OCI-LY7 (cell line): Measurements from ENCODE around the gene RSAD1. TPM values are rescaled to one million over a fixed set of nuclear protein-coding genes. Genes with fewer than 3 reads are reported as not detected.

Source experiments
- Bru-seq: library from RNA; stranded (reverse); fragments of 400-500 nt; gene quantifications from one replicate; lab custom pipeline; 2021; lab: Mats Ljungman, UMichigan
- BruChase-seq, 2 experiments: library from RNA; stranded (reverse); fragments of 400-500 nt; gene quantifications; one replicate each; lab custom pipeline; 2021; lab: Mats Ljungman, UMichigan
- BruUV-seq: library from RNA; stranded (reverse); fragments of 400-500 nt; replicated peaks from 2 replicates; lab custom pipeline; 2021; lab: Mats Ljungman, UMichigan
- CTCF ChIA-PET: fragments of 300-600 bp; sonication (Branson Sonifier 250); formaldehyde crosslinking; loops from one replicate; lab custom pipeline; 2022; ENCODE audit warnings: antibody characterized with exemption; ENCODE audit not compliant: unreplicated experiment; lab: Charles Lee
- POLR2A ChIA-PET: fragments of 300-600 bp; sonication (Branson Sonifier 250); formaldehyde crosslinking; loops from one replicate; lab custom pipeline; 2022; ENCODE audit warnings: antibody characterized with exemption; lab: Charles Lee
- DNase-seq: peaks from one replicate; pipeline ENCODE4 v3.0.0-alpha.2; 2015; ENCODE audit warnings: low spot score
- H2AFZ ChIP-seq: fragments of 200-600 bp; sonication (generic), shearing (Covaris generic); 2 replicates; pipeline ENCODE4 v1.6.1; 2014; ENCODE audit warnings: mild to moderate bottlenecking, antibody characterized with exemption, low read length, moderate library complexity
- H3K27ac ChIP-seq: fragments of 200-600 bp; sonication (generic); 2 replicates; pipeline ENCODE4 v1.5.1; 2014; ENCODE audit warnings: mixed run types, low read depth, mild to moderate bottlenecking, moderate library complexity, low read length, inconsistent platforms; ENCODE audit not compliant: poor library complexity, severe bottlenecking
- H3K36me3 ChIP-seq: fragments of 200-600 bp; sonication (generic); 2 replicates; pipeline ENCODE4 v1.6.1; 2014; ENCODE audit warnings: mild to moderate bottlenecking, antibody characterized with exemption, low read length, moderate library complexity, mixed read lengths; ENCODE audit not compliant: insufficient read depth
- H3K4me1 ChIP-seq: fragments of 200-600 bp; sonication (generic); 2 replicates; pipeline ENCODE4 v1.5.1; 2014; ENCODE audit warnings: mild to moderate bottlenecking, low read length; ENCODE audit not compliant: insufficient read depth, poor library complexity, severe bottlenecking
- H3K4me2 ChIP-seq: fragments of 200-600 bp; sonication (generic); 2 replicates; pipeline ENCODE4 v1.6.1; 2014; ENCODE audit warnings: mild to moderate bottlenecking, low read length
- H3K4me3 ChIP-seq: fragments of 200-600 bp; sonication (generic); 2 replicates; pipeline ENCODE4 v1.5.1; 2014; ENCODE audit warnings: mild to moderate bottlenecking, low read depth, low read length; ENCODE audit not compliant: poor library complexity, severe bottlenecking
- H3K79me2 ChIP-seq: fragments of 200-600 bp; sonication (generic); 2 replicates; pipeline ENCODE4 v1.6.1; 2016; ENCODE audit warnings: low read depth, mild to moderate bottlenecking, low read length, moderate library complexity, mixed read lengths; ENCODE audit not compliant: insufficient read depth
- H3K9me2 ChIP-seq: fragments of 200-600 bp; sonication (generic); 2 replicates; pipeline ENCODE4 v1.6.1; 2016; ENCODE audit warnings: mild to moderate bottlenecking, low read length, mixed read lengths; ENCODE audit not compliant: insufficient read depth
- H3K9me3 ChIP-seq: fragments of 200-600 bp; sonication (generic); 2 replicates; pipeline ENCODE4 v1.6.1; 2014; ENCODE audit warnings: mild to moderate bottlenecking, mixed run types, low read length, mixed read lengths
- H4K20me1 ChIP-seq: fragments of 200-600 bp; sonication (generic); 2 replicates; pipeline ENCODE4 v1.6.1; 2014; ENCODE audit warnings: mild to moderate bottlenecking, antibody characterized with exemption, low read length, moderate library complexity, mixed read lengths; ENCODE audit not compliant: insufficient read depth
- EZH2phosphoT487 ChIP-seq: fragments of 200-600 bp; sonication (generic); IDR thresholded peaks from 2 replicates; pipeline ENCODE4 v1.6.1; 2018; ENCODE audit warnings: low read depth, borderline replicate concordance, mild to moderate bottlenecking, mixed run types, antibody characterized with exemption, low read length, moderate library complexity, mixed read lengths
- intact Hi-C: fragments of 100-400 bp; cut with micrococcal nuclease; formaldehyde crosslinking; loops from one replicate; pipeline ENCODE4 v1.10.0; 2022; ENCODE audit not compliant: unreplicated experiment
- long read RNA-seq: library from polyadenylated mRNA; stranded (forward); transcript quantifications from one replicate; pipeline ENCODE4 v2.0.0, GENCODE V29; 2022
- total RNA-seq, 2 experiments: library from RNA; depleted of rRNA in 1 of 2; stranded (reverse); fragments of >200 nt in 1 of 2; shearing (Covaris generic) in 1 of 2; gene quantifications; 2 replicates each; pipeline ENCODE4 v1.2.3, GENCODE V29; 2014 to 2022
- TF ChIP-seq, protein P1 (sequence below): fragments of 200-600 bp; sonication (generic); conservative IDR thresholded peaks from 2 replicates; pipeline ENCODE4 v1.5.1; 2014; ENCODE audit warnings: mild to moderate bottlenecking, antibody characterized with exemption, low read length, moderate library complexity, mixed read lengths

Gene RSAD1
- total RNA-seq (2014; rRNA removed; shearing (Covaris generic)) (22.6 and 25.0 TPM in 2 replicates), total RNA-seq (2022) (27.9 and 28.1 TPM in 2 replicates), Bru-seq, nascent RNA (percentile 61 among the genes with signal in this experiment), BruChase-seq, experiment 1, labeled RNA remaining after a 6-hour chase (percentile 62 among the genes with signal in this experiment), BruChase-seq, experiment 2, labeled RNA remaining after a 2-hour chase (percentile 76 among the genes with signal in this experiment)
- long read RNA-seq, transcript RSAD1-201 (9 exons, 2,528 nt), result major isoform, 19 of 38 reads
- long read RNA-seq, partial matches to known transcripts, result 6 of 38 reads
- long read RNA-seq, other reads (novel, unspliced or antisense), result 11 of 38 reads

DNA sequence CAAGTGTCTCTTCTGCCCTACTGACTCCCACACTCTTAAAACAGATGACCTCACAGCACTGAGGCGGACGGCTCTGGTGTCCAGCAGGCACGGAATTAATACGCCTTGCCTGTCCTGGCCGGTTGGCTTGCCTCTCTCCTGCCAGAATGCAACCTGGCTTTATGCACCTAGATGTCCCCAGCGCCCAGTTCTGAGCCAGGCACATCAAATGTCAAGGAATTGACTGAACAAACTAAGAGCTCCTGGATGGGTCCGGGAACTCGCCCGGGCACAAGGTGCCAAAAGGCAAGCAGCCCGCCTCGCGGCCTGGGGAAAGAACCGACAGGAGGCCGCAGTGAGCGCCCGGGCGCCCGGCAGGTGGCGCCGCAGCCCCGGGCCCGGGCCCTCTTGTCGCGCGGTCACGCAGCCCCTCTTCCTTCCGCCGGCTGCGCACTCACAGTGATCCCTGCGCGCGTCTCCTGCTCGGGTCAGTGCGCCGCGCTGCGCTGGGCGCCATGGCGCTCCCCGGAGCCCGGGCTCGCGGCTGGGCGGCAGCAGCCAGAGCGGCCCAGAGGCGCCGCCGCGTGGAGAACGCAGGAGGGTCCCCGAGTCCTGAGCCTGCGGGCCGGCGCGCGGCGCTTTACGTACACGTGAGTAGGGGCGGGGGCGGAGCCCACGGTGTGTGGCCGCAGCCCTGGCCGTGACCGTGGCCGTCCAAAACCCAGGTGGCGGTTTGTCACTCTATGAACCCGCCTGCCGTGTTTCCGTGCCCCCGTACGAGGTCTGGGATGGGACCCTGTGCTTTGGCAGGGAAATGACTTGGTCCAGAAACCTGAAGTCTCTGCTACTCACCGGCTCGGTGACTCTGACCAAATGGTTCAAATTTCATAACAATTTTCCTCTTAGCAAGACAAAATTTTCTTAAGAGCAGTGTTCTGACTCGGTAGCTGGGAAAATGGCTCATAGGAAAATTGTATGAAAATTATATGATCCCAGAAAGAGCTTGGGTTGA, at the start of gene RSAD1:
TSS of gene RSAD1 (plus strand) at position 470 of the 991 bp plus-strand sequence. CDS start at position 495, 25 bp downstream.
- Histone ChIP-seq H3K9me3 (no peaks in the 10 kb centered on the region), H3K27ac (peak within 1 kb of the TSS; percentile 70), H3K4me2 (peak within 1 kb of the TSS; percentile 100), H3K4me3 (peak within 1 kb of the TSS; percentile 93), H2AFZ (peak within 1 kb of the TSS; percentile 99), H3K79me2 (peaks cover 3% of the 10 kb centered on the region; the same call in 1 of the 2 replicates), H3K36me3 (peaks cover 18% of the 10 kb centered on the region; the same call in 1 of the 2 replicates), H3K9me2 (no peaks in the 10 kb centered on the region), H3K4me1 (peaks cover 16% of the 10 kb centered on the region), H4K20me1 (no peaks in the 10 kb centered on the region)
- no TSS peak for BruUV-seq
- CTCF ChIA-PET, result interaction anchor here (0.6 to 1.6 kb wide), 3 partner anchors 11 to 106 kb away, joined by 3 to 9 read pairs (median 7); partner anchors contain the start of gene LRRC59
- POLR2A ChIA-PET, result interaction anchor here (0.6 to 1.4 kb wide), 5 partner anchors 52 to 142 kb away, joined by 3 to 6 read pairs (median 3); no protein-coding TSS in a partner anchor
- intact Hi-C loops, result loop anchor here (1.0 to 5.0 kb wide), 5 partner anchors 52 to 131 kb away; partner anchors contain the start of genes ACSF2, LRRC59 and XYLT2
- TF ChIP-seq EZH2phosphoT487, result no peak
- TF ChIP-seq, protein P1, sequence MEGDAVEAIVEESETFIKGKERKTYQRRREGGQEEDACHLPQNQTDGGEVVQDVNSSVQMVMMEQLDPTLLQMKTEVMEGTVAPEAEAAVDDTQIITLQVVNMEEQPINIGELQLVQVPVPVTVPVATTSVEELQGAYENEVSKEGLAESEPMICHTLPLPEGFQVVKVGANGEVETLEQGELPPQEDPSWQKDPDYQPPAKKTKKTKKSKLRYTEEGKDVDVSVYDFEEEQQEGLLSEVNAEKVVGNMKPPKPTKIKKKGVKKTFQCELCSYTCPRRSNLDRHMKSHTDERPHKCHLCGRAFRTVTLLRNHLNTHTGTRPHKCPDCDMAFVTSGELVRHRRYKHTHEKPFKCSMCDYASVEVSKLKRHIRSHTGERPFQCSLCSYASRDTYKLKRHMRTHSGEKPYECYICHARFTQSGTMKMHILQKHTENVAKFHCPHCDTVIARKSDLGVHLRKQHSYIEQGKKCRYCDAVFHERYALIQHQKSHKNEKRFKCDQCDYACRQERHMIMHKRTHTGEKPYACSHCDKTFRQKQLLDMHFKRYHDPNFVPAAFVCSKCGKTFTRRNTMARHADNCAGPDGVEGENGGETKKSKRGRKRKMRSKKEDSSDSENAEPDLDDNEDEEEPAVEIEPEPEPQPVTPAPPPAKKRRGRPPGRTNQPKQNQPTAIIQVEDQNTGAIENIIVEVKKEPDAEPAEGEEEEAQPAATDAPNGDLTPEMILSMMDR, result peak; percentile 87
- peak; percentile 96 for DNase-seq

DNA sequence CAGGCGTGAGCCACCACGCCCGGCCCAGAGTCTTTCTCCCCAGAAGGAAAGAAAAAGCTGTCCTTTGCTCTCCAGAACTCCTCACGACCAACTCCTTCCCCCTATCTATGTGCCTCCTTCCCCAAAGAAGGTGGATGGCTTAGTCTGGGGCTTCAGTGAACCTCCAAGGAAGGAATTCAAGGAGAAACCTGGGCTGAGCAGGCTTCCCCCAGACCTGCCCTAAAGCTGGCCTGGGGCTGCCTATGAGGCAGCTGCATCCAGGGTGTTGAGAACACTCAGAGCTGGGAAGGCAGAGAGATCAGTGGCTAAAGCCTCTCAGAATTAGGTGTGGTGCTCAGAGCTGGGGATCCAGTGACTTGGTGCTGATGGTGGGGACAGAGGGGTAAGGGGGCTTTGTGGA, 48.9 kb upstream of the RSAD1 start:
- H3K4me2 ChIP-seq, result no peak overlapping the region
- H3K4me1 ChIP-seq, result peaks cover 27% of the 10 kb centered on the region
- H4K20me1 ChIP-seq, result no peaks in the 10 kb centered on the region
- no peak overlapping the region for H3K27ac ChIP-seq
- ChIA-PET POLR2A (interaction anchor here (0.7 kb wide), 1 partner anchor 116 kb away, joined by 3 read pairs; no protein-coding TSS in a partner anchor), CTCF (interaction anchor here (1.1 kb wide), 1 partner anchor 10 kb away, joined by 3 read pairs; no protein-coding TSS in a partner anchor)
- H3K9me2 ChIP-seq, result no peaks in the 10 kb centered on the region
- H2AFZ ChIP-seq, result no peak overlapping the region
- no peaks in the 10 kb centered on the region for H3K36me3 ChIP-seq
- no TSS peak for BruUV-seq
- no peaks in the 10 kb centered on the region for H3K9me3 ChIP-seq
- no peaks in the 10 kb centered on the region for H3K79me2 ChIP-seq
- no peak for DNase-seq
- intact Hi-C loops, result no loop called here
- no peak overlapping the region for H3K4me3 ChIP-seq
- TF ChIP-seq EZH2phosphoT487, result no peak
- TF ChIP-seq, protein P1, result no peak
